ENCODE measurements around the gene HSD17B12.

HSD17B12 gene

GRCh38 chr11:43874738-43875137, 194.2 kb downstream of the HSD17B12 start:
- no peak for DNase-seq

- no peak for DNase-seq
These were observed 199.5 kb downstream of the HSD17B12 start for GRCh38 chr11:43879789-43880639.

GRCh38 chr11:43880640-43881159, 200.2 kb downstream of the HSD17B12 start, which contains the start of gene ALKBH3:
TSS of gene ALKBH3 (plus strand) at chr11:43880831. CDS start at chr11:43882653, 1,822 bp downstream.
- peak; percentile 95 for DNase-seq

GRCh38 chr11:43892851-43893250, 212.3 kb downstream of the HSD17B12 start:
- no peak for DNase-seq

- no peak for DNase-seq
These were observed 214.0 kb downstream of the HSD17B12 start for GRCh38 chr11:43894546-43894945.

GRCh38 chr11:43895601-43896000, 215.1 kb downstream of the HSD17B12 start:
- DNase-seq: no peak

- no peak for DNase-seq
These were observed 218.0 kb downstream of the HSD17B12 start for GRCh38 chr11:43898574-43898973.

- no peak for DNase-seq
These were observed 218.6 kb downstream of the HSD17B12 start for GRCh38 chr11:43899094-43899493.

GRCh38 chr11:43901551-43901950, 221.0 kb downstream of the HSD17B12 start:
- DNase-seq: peak; percentile 14

GRCh38 chr11:43903078-43903477, 222.5 kb downstream of the HSD17B12 start:
- no peak for DNase-seq

- no peak for DNase-seq
These were observed 223.4 kb downstream of the HSD17B12 start for GRCh38 chr11:43903969-43904368.

GRCh38 chr11:43904742-43905535, 224.4 kb downstream of the HSD17B12 start:
- no peak for DNase-seq

GRCh38 chr11:43905813-43906241, 225.3 kb downstream of the HSD17B12 start:
- DNase-seq: no peak
